HL-60/S4 treated with retinoic acid at 250 ng/mL for 4 days and 3 days (cell line): Measurements from ENCODE around the gene MITD1.
"Not testable (repeated sequence)": the region's sequence is repeated elsewhere in the genome, so short reads cannot be mapped to it uniquely, and the experiment has no call there.

Experiments
- in situ Hi-C: fragments of 300-500 bp; cut with MboI; formaldehyde crosslinking; loops from 2 replicates; pipeline ENCODE4 v1.7.0; 2022; ENCODE audit warnings: low sequenced_read_pairs

The MITD1 gene

GRCh38 chr2:99180755-99181623 is at the start of gene MITD1, which contains the start of gene MRPL30:
TSS of gene MITD1 (minus strand) at chr2:99181058. CDS start at chr2:99180981, 77 bp downstream.
TSS of gene MRPL30 (plus strand) at chr2:99181184. CDS start at chr2:99186204, 5,020 bp downstream.
- in situ Hi-C loops = no loop called here

GRCh38 chr2:99217929-99218501 is 37.2 kb upstream of the MITD1 start:
- in situ Hi-C loops = no loop called here

- in situ Hi-C loops = no loop called here
These were observed 35.2 kb upstream of the MITD1 start for GRCh38 chr2:99216096-99216495.

DNA sequence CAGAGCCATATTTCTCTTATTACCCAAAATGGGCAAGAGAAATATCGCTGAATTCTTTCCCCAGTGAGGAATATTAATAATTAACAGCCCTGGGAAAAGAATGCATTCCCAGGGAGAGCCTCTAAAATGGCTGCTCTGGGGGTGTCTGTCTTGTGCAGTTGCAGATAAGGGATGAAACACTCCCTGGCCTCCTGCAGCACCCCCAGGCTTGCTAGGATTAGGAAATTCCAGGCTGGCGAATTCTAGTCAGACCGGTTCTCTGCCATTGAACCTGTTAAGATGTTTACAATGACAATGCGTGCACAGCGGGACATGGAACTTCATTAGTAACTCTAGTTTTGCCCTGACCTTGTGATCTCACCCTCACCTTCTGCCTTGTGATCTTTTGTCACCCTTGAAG is 24.6 kb upstream of the MITD1 start:
- in situ Hi-C loops = no loop called here

DNA sequence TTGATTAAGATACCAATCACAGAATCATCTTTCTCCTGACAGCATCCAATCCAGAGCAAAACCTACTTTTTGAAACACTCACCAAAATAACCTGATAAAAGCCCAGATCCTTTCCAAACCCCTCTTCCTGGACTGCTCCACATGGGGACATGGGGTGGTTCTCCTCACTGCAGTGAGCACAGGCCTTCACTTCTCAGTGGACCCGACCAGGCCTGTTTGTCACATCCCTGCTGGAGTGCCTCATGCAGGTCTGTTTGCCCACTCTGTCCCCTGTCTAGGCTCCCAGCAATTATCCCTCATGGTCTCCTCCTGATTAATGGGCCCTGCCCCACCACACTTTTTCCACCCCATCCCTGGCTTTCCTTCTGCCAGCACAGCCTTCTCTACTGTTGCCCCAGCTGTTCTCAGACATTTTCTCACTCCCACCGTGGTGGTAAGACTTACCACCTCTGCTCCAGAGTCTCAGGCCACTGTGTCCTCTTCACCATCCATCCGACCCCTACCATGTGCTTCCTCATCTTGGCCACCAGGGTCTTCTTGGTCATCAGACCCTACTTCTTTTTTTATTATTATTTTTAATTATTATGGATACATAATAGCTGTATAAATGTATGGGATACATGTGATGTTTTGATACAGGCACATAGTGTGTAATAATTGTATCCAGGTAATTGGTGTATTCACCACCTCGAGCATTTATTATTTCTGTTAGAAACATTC is 21.3 kb upstream of the MITD1 start:
- in situ Hi-C loops = no loop called here

DNA sequence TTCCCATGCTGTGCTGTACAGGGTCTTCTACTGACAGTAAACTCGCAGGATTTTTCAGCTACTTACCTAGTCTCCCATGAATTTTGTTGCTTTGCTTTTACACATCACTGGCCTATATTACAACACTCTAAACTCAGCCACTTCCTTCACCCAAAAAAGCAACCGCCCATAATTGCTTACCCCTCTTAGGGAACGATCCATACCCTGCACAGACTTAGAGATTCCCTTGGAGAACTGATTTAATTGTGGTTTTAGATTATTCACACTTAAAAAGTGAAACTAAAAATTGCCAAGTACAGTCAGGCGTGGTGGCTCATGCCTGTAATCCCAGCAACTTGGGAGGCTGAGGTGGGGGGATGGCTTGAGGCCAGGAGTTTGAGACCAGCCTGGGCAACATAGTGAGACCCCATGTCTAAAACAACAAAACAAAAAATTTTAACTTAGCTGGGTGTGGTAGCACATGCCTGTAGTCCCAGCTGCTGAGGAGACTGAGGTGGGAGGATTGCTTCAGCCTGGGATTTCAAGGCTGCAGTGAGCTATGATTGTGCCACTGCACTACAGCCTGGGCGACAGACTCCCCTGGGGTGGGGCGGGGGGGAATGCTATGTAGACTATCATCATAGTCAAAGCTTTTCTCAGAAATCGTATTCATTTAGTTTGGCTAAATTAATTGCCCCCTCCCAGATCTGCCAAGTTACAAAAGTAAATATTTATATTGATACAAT is 19.4 kb upstream of the MITD1 start:
- in situ Hi-C loops = no loop called here

DNA sequence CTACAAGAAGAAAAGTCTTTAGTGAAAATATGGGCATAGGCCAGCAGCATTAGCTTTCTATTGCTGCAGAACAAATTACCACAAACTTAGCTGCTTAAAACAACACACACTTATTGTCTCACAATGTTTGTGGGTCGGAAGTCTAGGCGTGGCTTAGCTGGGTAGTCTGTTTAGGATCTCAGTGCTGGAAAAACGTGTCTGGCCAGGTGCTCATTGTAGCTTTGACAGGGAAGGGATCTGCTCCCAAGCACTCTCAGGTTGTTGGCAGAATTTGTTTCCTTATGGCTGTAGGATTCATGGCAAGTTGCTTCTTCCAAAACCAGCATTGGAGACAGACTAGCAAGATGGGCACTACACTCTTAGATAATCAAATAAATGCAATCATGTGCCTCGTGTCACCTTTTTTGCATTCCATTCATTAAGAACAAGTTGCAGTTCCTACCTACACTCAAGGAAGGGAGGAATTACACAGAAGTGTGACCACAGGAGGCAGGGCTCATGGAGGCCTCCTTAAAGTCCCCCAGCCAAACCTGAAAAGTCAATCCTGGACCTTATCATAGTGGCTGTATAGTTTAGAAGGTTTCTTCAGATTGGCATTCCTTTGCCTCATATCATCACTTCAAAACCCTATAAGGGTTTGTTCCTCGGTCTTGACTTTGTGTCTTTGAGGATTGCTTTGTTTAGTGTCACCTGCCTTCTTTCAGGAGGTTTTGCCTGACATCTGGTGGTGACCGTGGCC is 17.4 kb upstream of the MITD1 start:
- in situ Hi-C loops = no loop called here

DNA sequence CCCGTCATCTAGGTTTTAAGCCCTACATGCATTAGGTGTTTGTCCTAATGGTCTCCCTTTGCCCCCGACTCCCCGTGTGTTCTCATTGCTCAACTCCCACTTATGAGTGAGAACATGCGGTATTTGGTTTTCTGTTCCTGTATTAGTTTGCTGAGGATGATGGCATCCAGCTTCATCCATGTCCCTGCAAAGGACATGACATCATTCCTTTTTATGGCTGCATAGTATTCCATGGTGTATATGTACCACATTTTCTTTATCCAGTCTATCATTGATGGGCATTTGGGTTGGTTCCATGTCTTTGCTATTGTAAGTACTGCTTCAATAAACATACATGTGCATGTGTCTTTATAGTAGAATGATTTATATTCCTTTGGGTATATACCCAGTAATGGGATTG is 11.5 kb upstream of the MITD1 start:
- in situ Hi-C loops = not testable (repeated sequence)

DNA sequence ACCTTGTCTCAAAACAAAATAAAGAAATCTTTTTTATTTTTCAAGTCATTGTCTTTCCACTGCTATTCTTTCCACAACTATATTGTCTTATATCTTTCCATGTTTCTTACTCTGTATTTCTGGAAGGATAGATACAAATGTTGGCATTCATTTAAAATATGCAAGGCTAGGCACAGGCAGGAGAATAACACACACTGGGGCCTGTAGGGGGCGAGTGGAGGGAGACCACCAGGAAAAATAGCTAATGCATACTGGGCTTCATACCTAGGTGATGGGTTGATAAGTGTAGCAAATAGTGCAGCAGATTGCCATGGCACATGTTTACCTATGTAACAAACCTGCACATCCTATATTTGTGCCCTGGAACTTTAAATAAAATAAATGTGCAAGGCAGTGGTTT is 9.7 kb upstream of the MITD1 start:
- in situ Hi-C loops = no loop called here

DNA sequence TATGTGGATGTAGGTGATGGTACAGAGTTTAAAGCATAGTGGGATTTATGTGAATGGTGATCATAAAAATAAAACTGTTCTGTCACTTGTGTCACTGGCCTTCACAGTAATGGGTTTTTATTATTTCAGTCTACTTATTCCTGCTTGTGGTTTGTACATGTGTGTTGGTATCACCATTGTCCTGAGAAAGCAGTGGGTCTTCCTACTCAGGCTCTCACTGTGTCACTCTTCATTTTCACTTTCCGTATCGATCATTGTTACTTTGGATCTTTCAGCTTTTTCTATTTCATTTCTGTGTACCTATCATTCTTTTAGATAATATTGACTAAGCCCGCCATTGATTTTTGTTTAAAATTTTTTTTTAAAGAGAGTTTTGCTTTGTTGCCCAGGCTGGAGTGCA is 7.5 kb upstream of the MITD1 start:
- in situ Hi-C loops = no loop called here

DNA sequence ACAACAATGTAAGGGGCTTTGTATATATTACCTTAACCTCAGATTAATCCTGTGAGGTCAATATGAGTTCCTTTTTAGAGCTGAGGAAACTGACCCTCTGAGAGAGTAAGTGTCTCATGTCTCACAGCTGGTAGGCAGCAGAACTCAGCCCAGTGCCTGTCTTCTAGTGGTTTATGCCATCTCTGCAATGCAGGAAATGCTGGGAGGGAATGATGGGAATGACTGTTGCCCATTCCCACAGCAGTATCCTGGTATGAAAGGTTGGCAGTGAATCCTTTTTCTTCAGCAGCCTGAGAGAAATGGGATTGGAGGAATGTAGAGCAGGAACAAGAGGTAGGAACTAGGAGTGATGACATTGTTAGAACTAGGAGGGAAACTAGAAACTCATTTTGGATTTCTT is 6.2 kb upstream of the MITD1 start:
- in situ Hi-C loops = no loop called here

GRCh38 chr2:99184811-99185210 is 4.0 kb upstream of the MITD1 start:
- in situ Hi-C loops = no loop called here

DNA sequence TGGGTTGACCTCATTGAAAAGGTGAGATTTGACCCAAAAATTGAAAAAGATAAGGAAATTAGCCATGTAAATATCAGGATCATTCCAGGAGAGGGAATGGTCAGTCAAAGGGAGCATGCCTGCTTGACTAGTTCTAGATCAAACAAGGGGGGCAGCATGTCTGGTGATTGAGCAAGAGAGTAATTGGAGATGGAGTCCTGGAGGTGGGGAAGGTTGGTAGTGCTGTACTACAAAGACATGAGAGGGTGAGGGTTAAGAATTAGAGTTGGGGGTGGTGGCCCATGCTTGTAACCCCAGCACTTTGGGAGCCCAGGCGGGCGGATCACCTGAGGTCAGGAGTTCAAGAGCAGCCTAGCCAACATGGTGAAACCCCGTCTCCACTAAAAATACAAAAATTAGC is 2.2 kb upstream of the MITD1 start:
- in situ Hi-C loops = no loop called here

DNA sequence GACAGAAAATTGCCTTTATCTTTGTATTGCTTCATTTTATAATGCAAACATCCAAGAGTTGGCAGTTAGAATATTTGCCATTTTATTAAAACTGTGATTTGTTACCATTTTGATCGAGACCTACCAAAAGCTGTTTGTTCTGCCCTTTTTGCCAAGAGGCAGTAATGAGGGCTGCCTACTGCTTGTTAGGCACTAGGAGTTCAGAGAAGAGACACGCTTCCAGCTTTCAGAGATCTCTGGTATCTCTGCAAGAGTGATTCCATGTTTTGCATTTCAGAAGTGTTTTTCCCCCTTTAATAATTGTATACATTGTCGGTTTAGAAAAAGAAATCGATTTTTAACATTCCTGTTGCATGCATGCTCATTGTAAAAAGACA is 754 bp upstream of the MITD1 start:
- in situ Hi-C loops = no loop called here

GRCh38 chr2:99171377-99172140 is 9.3 kb downstream of the MITD1 start:
- in situ Hi-C loops = no loop called here

DNA sequence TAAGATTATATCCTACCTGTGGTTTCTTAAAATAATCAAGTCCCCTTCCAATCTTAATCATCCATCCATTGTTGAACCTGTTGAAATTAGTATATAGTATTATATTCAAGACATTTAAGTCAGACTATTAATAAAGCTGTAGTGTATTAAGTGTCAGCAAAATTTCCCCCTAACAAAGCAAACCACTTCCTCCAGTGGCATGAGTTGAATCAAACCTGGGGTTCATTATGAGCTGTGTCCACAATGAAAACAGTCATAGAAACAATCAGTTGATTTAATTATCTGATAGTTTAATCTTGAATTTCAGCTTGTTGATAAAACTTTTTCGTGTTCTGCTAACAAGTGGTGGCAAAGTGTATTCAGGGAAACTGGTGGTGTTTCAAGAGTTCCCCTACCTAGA is 11.3 kb downstream of the MITD1 start:
- in situ Hi-C loops = no loop called here

DNA sequence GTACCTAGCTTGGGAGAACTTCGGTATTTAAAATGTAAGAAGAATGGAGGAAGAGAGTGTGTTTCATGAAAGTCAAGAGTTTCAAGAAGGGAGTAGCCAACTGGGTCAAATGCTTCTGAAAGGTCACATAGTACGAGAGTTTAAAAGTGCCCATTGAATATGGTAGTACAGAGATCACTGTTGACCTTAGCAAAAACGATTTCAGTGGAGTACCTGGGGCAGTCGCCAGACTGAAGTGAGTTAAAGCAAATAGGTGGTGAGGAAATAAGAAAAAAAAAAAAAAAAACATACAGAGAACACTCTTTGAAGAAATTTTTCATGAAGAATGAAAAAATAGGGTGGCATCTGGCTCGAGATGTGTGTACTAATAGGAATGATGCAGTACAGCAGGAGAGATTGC is 14.6 kb downstream of the MITD1 start:
- in situ Hi-C loops = no loop called here

- in situ Hi-C loops = no loop called here
These were observed 21.3 kb downstream of the MITD1 start for GRCh38 chr2:99159594-99159993.

DNA sequence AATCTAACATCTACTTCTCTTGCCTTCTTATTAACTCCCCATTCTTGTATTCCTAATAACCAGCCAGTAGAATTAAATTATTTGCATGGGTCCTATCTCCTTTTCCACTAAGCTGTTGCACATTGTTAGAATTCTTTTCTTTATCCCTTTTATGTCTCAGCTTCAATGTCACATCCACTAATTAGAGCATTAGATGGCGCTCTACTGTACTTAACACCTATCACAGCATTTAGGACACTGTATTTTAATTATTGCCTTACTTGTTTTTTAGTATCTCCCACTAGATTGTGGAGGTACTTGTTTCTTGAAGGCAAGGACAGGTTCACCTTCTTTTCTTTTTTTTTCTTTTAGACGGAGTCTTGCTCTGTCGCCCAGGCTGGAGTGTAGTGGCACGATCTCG is 22.3 kb downstream of the MITD1 start:
- in situ Hi-C loops = no loop called here

DNA sequence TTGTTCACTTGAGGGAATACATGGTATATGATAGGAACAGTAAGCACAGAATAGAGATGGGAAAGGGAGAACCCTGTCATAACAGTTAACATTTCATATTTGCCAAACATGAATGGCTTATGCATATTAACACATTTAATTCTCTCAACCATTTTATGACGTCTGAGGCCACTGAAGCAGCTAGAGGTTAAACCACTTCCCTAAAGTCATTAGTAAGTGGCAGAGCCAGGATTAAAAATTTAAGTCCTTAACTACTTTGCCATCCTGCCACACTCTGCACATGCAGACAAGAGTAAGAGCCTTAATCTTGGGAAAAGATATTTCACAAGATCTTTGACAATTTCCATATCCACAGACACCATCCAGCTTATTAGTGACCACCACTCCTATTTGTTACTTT is 24.0 kb downstream of the MITD1 start:
- in situ Hi-C loops = no loop called here
